Measurements from ENCODE around the gene TIMM10B.

DNA sequence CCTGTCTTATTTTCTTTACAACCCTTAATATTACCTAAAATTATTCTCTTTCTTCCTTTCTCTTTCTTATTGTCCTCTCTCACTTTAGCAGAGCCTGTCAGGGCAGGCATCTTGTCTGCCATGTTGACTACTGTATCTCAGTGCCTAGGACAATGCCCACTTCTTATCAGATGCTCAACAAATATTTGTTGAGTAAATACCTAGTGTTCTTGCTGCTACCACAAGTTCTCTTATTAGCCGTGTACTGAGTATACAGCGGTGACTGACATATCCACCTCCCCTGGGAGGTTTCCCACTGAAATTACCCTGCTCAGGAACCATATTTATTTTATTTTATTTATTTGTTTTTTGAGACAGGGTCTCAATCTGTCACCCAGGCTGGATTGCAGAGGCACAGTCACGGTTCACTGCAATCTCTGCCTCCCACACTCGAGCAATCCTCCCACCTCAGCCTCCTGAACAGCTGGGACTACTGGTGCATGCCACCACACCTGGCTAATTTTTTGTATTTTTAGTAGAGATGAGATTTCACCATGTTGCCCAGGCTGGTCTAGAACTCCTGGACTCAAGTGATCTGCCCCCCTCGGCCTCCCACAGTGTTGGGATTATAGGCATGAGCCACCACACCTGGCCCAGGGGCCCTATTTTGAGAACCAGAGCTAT lies 47.2 kb upstream of the TIMM10B start:
- TF ChIP-seq, protein P1, sequence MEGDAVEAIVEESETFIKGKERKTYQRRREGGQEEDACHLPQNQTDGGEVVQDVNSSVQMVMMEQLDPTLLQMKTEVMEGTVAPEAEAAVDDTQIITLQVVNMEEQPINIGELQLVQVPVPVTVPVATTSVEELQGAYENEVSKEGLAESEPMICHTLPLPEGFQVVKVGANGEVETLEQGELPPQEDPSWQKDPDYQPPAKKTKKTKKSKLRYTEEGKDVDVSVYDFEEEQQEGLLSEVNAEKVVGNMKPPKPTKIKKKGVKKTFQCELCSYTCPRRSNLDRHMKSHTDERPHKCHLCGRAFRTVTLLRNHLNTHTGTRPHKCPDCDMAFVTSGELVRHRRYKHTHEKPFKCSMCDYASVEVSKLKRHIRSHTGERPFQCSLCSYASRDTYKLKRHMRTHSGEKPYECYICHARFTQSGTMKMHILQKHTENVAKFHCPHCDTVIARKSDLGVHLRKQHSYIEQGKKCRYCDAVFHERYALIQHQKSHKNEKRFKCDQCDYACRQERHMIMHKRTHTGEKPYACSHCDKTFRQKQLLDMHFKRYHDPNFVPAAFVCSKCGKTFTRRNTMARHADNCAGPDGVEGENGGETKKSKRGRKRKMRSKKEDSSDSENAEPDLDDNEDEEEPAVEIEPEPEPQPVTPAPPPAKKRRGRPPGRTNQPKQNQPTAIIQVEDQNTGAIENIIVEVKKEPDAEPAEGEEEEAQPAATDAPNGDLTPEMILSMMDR (IDR thresholded peaks at IDR 0.05), result no peak
- TF ChIP-seq POLR2AphosphoS5 (IDR thresholded peaks at IDR 0.05), result no peak
